Left lobe of liver (tissue), 2 donors: ENCODE data around the gene IGF2. TPM values are rescaled to one million over a fixed set of nuclear protein-coding genes. Genes with fewer than 3 reads are reported as not detected.

Experiments used
- ATAC-seq: fragments of 200-7000 bp; cut with Tn5 transposase; one replicate; pipeline ENCODE4 v1.9.1; 2020; ENCODE audit warnings: mild to moderate bottlenecking, moderate library complexity
- DNase-seq: peaks from one replicate; pipeline ENCODE4 v3.0.0-alpha.2; 2020; ENCODE audit warnings: low spot score
- total RNA-seq: library from RNA; stranded (reverse); gene quantifications from one replicate; pipeline ENCODE4 v1.2.1, GENCODE V29; 2021
- donor health status: DM: no; HTN: no; CAD: no; lungs with moderate emphysema.
- donor health status: DM: no; HTN: yes; CAD: no.

The IGF2 gene
- total RNA-seq, 1 donor from 2014 or later = 254 TPM

DNA sequence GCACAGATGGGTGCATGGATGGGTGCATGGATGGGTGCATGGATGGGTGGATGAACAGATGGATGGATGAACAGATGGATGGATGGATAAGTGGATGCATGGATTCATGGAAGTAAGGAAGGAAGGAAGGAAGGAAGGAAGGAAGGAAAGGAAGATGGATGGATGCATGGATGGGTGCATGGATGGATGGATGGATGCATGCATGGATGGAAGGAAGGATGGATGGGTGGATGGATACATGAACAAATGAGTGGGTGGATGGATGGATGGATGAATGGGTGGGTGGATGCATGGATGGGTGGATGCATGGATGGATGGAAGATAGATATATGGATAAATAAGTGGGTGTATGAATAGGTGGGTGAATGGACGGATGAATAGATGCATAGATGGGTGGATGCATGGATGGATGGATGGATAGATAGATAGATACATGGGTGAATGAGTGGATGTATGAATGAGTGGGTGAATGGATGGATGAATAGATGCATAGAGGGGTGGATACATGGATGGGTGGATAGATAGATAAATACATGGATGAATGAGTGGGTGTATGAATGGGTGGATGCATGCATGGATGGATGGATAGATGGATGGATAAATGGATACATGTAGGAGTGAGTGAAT is 32.5 kb downstream of the IGF2 start:
- no peak for ATAC-seq
- DNase-seq = no peak

- peak; percentile 25 for ATAC-seq
- peak; percentile 43 for DNase-seq
Measured at GRCh38 chr11:2105511-2105910, 33.7 kb downstream of the IGF2 start.

GRCh38 chr11:2104524-2105440 is 34.4 kb downstream of the IGF2 start:
- ATAC-seq (no peak), DNase-seq (peak; percentile 35)

GRCh38 chr11:2103668-2104523 is 35.3 kb downstream of the IGF2 start:
- ATAC-seq (no peak), DNase-seq (peak; percentile 42)

GRCh38 chr11:2102883-2103213 is 36.3 kb downstream of the IGF2 start:
- ATAC-seq (no peak), DNase-seq (no peak)

DNA sequence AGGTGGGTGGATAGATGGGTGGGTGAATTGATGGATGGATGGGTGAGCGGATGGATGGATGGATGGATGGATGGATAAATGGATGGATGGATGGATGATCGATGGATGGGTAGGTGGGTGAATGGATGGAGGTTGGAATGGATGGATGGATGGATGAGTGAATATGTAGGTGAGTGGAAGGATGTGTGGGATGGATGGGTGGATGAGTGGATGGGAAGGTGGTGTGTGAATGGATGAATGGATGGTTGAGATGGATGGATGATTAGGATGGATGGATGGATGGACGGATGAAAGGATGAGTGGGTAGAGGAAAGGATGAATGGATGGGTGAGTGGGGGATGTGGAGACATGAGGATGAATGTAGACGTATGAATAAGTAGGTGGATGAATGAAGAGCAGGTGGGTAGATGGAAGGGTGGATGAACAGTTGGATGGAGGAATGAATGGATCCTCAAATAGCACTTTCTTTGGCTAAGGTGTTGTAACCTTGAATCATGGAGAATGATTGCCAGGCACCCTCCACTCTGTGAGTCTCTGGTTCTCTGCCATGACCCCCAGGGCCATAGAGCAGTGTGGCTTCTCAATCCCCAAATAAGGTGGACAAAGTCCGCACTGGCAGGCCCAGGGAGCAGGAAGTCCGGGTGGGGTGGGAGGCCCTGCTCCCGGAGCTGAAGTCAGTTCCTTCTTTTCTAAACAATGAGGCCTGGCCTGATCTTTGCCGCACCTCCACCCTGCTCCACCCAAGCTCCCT is 36.9 kb downstream of the IGF2 start:
- ATAC-seq (no peak), DNase-seq (peak; percentile 43)

DNA sequence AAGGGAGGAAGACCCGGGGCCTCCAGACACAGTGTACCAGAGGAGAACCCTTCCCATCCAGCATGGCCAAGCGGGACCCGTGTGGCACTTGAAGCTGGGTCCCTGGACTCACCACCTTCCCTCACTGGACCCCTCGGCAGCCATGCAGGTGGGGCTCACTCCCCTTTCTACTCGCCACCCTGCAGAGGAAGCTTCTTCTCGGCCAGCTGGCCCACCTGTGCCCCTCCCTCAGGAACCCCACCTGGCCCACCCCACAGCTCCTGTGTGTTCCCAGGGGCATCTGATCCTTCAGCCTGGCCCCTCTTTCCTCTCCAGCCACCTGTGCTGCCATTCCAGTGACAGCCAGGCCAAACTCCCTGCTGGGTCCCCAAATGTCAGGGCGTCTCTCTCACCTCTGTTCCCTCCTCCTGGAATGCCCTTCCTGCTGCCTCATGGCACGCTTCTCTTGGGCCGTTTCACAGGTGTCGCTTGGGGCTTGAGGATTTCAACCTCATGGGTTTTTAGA is 38.0 kb downstream of the IGF2 start:
- DNase-seq (no peak), ATAC-seq (no peak)

GRCh38 chr11:2100361-2101170 is 38.6 kb downstream of the IGF2 start:
- peak; percentile 44 for DNase-seq
- ATAC-seq = no peak

- ATAC-seq (no peak), DNase-seq (peak; percentile 48)
Measured at GRCh38 chr11:2099516-2100349, 39.5 kb downstream of the IGF2 start.

GRCh38 chr11:2098691-2099515 is 40.3 kb downstream of the IGF2 start:
- DNase-seq = peak; percentile 46
- ATAC-seq = no peak

DNA sequence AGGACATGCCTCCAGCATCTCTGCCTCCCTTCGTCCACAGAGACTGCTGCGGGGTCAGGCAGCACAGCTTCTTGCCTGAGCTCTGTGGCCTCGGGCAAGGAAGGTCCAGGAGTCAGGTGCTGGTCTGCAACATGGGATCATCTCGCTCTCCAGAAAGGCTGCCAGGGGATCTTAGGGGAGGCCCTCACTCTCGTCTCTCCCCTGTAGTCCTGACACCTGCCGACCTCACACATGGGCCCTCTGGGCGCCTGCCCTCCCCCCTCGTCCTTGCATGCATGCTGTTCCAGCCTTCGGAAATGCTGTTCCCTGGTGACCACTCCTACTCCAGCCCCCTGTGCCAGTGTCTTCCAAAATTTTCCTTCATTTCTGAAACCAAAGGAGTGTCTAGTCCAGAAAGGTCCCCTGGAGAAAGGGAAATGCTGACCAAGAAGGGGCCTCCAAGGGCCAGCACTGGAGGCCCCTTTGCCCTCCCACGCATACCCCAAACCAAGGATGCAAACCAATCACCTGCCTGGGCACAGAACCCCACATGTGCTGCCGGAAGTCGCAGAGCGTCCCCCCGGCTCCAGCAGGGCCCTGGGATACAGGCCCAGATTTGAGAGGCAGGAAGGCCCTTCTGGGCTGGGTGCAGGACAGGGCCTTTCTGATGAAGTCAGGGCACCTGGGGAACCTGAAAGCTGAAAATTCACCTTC is 41.0 kb downstream of the IGF2 start:
- DNase-seq = no peak

DNA sequence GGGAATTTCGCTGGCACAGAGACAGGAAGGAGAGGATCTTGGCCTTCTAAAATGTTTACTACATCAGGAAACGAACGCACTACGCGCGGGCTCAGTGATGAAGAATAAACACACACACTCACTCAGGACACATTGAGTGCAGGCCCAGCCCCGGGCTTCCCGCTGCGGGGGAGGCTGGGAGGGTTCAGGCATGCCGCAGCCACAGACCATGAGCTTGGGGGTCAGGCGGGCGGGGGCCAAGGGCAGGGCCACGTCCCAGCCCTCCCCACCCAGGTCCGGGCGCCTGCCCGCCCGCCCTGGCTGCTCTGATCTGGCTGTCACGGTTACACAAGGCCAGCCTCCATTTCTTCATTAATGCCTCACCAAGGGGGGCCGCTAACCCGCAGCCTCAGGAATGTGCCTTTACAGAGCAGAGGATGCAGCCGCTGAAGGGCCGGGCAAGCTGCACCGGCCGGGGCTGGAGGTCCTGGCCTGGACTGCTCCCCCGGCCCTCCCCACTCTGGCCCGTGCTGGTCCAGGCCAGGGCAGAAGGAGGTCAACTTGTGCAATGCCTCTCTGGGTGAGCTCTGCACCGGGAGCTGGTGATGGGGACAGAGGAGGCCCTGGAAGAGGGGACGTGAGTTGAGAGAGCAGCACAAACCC is 41.7 kb downstream of the IGF2 start:
- ATAC-seq (peak; percentile 69), DNase-seq (peak; percentile 79)

More for the DNA sequence above, 41.0 kb downstream of the IGF2 start:
- no peak for ATAC-seq

GRCh38 chr11:2096919-2097301 is 42.3 kb downstream of the IGF2 start:
- ATAC-seq = no peak
- DNase-seq = peak; percentile 42

DNA sequence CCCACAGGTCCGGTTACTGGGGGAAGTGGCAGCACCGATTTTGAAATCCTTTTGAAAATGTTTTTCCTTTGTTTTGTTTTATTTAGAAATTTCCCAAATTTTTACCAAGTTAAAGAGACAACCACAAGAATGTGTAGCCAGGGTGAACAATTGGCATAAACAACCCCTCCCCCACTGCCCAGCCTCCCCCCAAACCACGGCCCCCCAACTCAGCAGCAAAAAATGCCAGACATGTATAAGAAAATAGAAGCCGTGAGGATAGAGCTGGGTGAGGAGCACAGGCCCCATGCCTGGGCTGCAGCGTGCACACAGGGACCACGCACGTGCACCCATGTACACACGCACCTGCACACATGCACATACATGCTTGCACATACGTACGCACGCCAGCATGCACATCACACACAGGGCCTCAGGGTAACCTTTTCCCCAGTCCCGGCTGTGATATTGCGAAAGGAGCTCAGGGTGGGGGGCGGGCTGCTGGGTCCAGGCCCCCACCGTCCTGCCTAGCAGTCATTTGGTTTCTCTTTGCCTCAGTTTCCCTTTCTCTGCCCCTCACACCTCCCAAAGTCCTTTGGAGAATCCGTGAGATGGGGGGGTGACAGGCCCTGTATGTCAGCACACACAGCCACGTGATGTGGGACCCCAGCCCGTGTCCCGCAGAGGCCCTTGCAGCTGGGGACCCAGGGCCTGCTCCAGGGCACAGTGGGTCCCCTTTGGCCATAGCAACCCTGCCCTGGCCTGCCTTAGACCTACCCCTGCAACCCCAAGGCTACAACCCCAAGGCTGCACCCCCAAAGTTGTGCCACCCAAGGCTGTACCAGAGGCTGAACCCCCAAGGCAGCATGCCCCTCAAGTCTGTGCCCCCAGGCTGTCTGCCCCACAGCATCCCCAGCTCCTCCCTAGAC is 42.9 kb downstream of the IGF2 start:
- ATAC-seq = no peak
- peak; percentile 40 for DNase-seq

DNA sequence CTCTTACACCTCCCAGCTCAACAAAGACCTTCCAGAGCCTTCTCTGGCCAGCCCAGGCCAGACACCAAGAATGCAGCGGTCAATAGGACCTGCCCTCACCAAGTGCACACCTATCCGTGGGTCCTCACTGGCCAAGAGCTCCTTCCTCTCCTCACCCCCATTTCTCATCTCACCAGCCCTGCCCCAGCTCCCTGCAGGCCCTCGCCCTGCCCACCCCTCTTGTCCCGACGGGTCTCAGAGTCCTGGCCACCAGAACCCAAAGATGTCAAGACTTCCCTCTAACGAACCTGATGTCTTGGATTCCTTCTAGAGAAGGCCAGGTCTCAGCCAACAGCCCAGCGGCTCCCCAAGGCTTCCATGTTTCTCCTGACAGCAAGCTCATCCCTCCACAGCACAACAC is 43.6 kb downstream of the IGF2 start:
- ATAC-seq (no peak), DNase-seq (no peak)

- no peak for DNase-seq
- no peak for ATAC-seq
Measured at GRCh38 chr11:2095198-2095520, 44.0 kb downstream of the IGF2 start.
